Transverse colon (tissue), 4 donors: Measurements from ENCODE around the gene HSPB8. TPM values are rescaled to one million over a fixed set of nuclear protein-coding genes. Genes with fewer than 3 reads are reported as not detected.

Experiments used
- DNase-seq: peaks from one replicate; pipeline ENCODE4 v3.0.0-alpha.2; 2019
- H3K27ac ChIP-seq, 4 donors: fragments of 200-600 bp; sonication (generic); 2 replicates each; pipeline ENCODE4 v1.5.1; 2016 to 2018; ENCODE audit warnings: inconsistent platforms in 4 of 4
- H3K27me3 ChIP-seq: fragments of 200-600 bp; sonication (generic); 2 replicates; pipeline ENCODE4 v1.5.1; 2017; ENCODE audit warnings: inconsistent platforms
- H3K36me3 ChIP-seq, 4 donors: fragments of 200-600 bp; sonication (generic); 2 replicates each; pipeline ENCODE4 v1.5.1; 2017 to 2019; ENCODE audit warnings: inconsistent platforms in 4 of 4
- H3K4me1 ChIP-seq, 4 donors: fragments of 200-600 bp; sonication (generic); 2 replicates each; pipeline ENCODE4 v1.5.1; 2017 to 2020; ENCODE audit warnings: inconsistent platforms in 4 of 4
- H3K4me3 ChIP-seq, 4 donors: fragments of 200-600 bp; sonication (generic); 1 replicate in 1 of 4; 2 replicates in 3 of 4; pipeline versions ENCODE4 v1.5.1 to v1.6.1; 2017 to 2019; ENCODE audit warnings: inconsistent platforms in 4 of 4
- H3K9me3 ChIP-seq, 2 donors: fragments of 200-600 bp; sonication (generic); 2 replicates each; pipeline ENCODE4 v1.5.1; 2017 to 2019; ENCODE audit warnings: inconsistent platforms in 2 of 2
- EP300 ChIP-seq: sonication (generic); formaldehyde crosslinking; IDR thresholded peaks from one replicate; pipeline ENCODE4 v1.6.1; 2017; ENCODE audit warnings: antibody characterized with exemption, low read depth
- POLR2A ChIP-seq: fragments of 450-650 bp; IDR thresholded peaks from one replicate; pipeline ENCODE4 v1.6.1; 2016; ENCODE audit warnings: antibody characterized with exemption, mild to moderate bottlenecking, moderate library complexity
- POLR2AphosphoS5 ChIP-seq, 3 donors: sonication (generic); formaldehyde crosslinking; IDR thresholded peaks; one replicate each; pipeline ENCODE4 v1.6.1; 2016; ENCODE audit warnings: antibody characterized with exemption in 3 of 3
- WGBS, 2 donors: methylation state at CpG; one replicate each; pipeline ENCODE4 v1.1.5; 2018; ENCODE audit warnings: low coverage in 1 of 2; 5-methylcytosine and 5-hydroxymethylcytosine counted together
- in situ Hi-C, 4 donors: fragments of 200-750 bp; cut with MboI; loops; one replicate each; pipeline versions ENCODE4 v1.15.0 to v1.15.1; 2017; ENCODE audit warnings: low sequenced_read_pairs in 3 of 4, low pct_ligation_motif_present in 1 of 4, low pct_unique_long_range_greater_than_20kb in 1 of 4
- intact Hi-C: fragments of 100-400 bp; cut with DNase I; formaldehyde crosslinking; loops from one replicate; pipeline ENCODE4 v1.15.1; 2023; ENCODE audit warnings: low total_unique reads
- total RNA-seq, 4 donors: library from RNA; depleted of rRNA; stranded (reverse); fragments of >200 nt; gene quantifications; one replicate each; pipeline ENCODE4 v1.1.0, GENCODE V29; 2016
- TF ChIP-seq, protein P1 (sequence below), 5 experiments: fragments of 200-600 bp in 3 of 5; fragments of 450-650 bp in 2 of 5; sonication (generic) in 3 of 5; IDR thresholded peaks; 1 replicate in 2 of 5; 2 replicates in 3 of 5; pipeline ENCODE4 v1.5.1; 2016 to 2017; ENCODE audit warnings: antibody characterized with exemption in 5 of 5, inconsistent platforms in 3 of 5, mild to moderate bottlenecking in 2 of 5, moderate library complexity in 1 of 5

Gene HSPB8
- total RNA-seq, 4 donors from 2014 or later, result 42.7 to 59.8 (median 51.9) TPM

DNA sequence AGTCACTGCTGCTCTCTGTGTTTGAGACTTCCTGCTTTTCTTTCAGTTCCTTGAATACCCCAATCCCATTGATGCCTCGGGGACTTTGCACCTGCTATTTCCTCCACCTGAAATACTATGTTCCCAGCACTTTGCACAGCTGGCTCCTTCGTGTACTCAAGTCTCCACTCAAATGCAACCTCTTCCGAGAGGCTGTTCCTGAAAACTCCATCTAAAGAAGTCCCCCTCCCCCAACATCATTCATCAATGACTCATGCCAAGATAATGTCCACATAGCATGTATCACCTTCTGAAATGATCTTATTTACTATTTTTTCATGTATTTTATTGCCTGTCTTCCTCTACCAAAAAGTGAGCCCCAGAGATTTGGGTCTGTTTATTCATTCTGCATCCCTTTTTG is 48.6 kb downstream of the HSPB8 start:
- WGBS, 2 donors, result 51 to 60% methylated on average over 3 of the region's 3 CpGs
- intact Hi-C loops (no loop called here), in situ Hi-C loops (no loop called here)

DNA sequence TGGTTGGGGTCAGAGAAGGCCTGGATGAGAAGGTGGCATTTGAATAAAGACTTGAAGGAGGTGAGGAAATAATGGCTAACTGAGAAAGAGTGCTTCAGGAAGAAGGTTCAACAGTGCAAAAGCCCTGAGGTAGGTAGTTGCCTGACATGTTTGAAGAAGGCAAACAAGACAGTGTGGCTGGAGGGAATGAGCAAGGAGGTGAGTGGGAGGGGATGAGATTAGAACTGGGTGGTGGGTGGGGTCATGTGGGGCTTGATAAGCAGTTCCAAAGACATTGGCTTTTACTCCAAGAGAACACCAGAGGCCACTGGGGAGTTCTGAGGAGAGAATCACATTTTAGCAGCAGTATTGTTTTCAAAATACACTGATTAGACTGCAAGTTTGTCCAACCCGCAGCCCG is 50.5 kb downstream of the HSPB8 start:
- no peaks in the 10 kb centered on the region for H3K36me3 ChIP-seq
- TF ChIP-seq EP300, result no peak
- no peak for TF ChIP-seq POLR2AphosphoS5 (IDR thresholded peaks at IDR 0.05)
- TF ChIP-seq, protein P1, sequence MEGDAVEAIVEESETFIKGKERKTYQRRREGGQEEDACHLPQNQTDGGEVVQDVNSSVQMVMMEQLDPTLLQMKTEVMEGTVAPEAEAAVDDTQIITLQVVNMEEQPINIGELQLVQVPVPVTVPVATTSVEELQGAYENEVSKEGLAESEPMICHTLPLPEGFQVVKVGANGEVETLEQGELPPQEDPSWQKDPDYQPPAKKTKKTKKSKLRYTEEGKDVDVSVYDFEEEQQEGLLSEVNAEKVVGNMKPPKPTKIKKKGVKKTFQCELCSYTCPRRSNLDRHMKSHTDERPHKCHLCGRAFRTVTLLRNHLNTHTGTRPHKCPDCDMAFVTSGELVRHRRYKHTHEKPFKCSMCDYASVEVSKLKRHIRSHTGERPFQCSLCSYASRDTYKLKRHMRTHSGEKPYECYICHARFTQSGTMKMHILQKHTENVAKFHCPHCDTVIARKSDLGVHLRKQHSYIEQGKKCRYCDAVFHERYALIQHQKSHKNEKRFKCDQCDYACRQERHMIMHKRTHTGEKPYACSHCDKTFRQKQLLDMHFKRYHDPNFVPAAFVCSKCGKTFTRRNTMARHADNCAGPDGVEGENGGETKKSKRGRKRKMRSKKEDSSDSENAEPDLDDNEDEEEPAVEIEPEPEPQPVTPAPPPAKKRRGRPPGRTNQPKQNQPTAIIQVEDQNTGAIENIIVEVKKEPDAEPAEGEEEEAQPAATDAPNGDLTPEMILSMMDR (IDR thresholded peaks at IDR 0.05), result no peak
- no peak for TF ChIP-seq POLR2A
- no peaks in the 10 kb centered on the region for H3K27me3 ChIP-seq
- in situ Hi-C loops, result no loop called here
- H3K4me3 ChIP-seq, result no peak overlapping the region
- DNase-seq, result no peak
- no peaks in the 10 kb centered on the region for H3K4me1 ChIP-seq
- WGBS, 2 donors, result 91 to 100% methylated on average over 2 of the region's 2 CpGs
- H3K27ac ChIP-seq, result no peak overlapping the region
- H3K9me3 ChIP-seq, result no peaks in the 10 kb centered on the region
- intact Hi-C loops, result no loop called here

More for the DNA sequence above, 48.6 kb downstream of the HSPB8 start:
- H3K27me3 ChIP-seq, result no peaks in the 10 kb centered on the region
- no peaks in the 10 kb centered on the region for H3K4me1 ChIP-seq
- H3K9me3 ChIP-seq, result no peaks in the 10 kb centered on the region
- TF ChIP-seq, protein P1 (IDR thresholded peaks at IDR 0.05), result no peak
- TF ChIP-seq EP300 (no peak), POLR2AphosphoS5 (IDR thresholded peaks at IDR 0.05) (no peak), POLR2A (no peak)
- H3K4me3 ChIP-seq, result no peak overlapping the region
- no peaks in the 10 kb centered on the region for H3K36me3 ChIP-seq
- no peak for DNase-seq
- H3K27ac ChIP-seq, result no peak overlapping the region

DNA sequence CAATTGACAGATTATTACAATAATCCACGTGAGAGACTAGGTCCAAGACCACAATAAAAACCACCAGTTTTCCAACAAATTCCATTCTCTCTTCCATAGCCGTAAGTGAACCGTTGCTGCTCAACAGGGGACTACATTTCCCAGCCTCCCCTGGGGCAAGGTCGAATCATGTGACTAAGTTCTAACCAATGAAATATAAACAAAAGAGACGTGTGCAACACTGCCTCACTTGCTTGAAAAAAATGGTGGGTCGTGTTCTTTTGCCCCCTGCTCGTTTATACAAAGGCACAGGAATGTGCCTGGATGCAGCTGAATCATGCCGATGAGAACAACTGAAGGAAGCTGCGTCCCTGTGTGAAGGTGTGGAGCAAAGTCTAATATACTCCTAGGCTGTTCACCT is 51.1 kb downstream of the HSPB8 start:
- intact Hi-C loops, result no loop called here
- 34% methylated on average over 9 of the region's 9 CpGs; no CpG with 5 or more reads in 1 of the 2 donors for WGBS, 2 donors
- H3K36me3 ChIP-seq, result no peaks in the 10 kb centered on the region
- TF ChIP-seq POLR2AphosphoS5 (IDR thresholded peaks at IDR 0.05) (no peak), POLR2A (no peak), EP300 (no peak)
- TF ChIP-seq, protein P1 (IDR thresholded peaks at IDR 0.05), result no peak
- no peaks in the 10 kb centered on the region for H3K9me3 ChIP-seq
- H3K4me1 ChIP-seq, result no peaks in the 10 kb centered on the region
- no peaks in the 10 kb centered on the region for H3K27me3 ChIP-seq
- DNase-seq, result no peak
- no peak overlapping the region for H3K27ac ChIP-seq
- in situ Hi-C loops, result no loop called here
- H3K4me3 ChIP-seq, result no peak overlapping the region

DNA sequence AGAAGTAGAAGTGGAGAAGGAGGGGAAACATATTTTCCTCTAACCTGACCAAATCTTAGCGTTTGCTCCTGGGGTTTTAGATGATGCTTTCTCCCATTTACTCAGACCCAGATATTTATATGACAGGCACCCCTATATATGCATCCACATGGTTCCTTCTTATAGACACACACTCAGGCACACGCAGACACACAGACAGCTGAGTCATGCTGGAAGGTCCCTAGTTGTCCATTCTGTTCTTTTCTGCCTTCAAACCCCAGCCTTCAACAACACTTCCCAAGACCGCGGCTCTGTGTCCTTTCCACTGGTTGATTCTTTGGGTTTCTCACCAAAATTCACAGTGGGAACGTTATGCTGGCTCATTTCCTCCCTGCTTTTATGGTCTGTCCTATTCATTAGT is 52.1 kb downstream of the HSPB8 start:
- Histone ChIP-seq H3K27ac (no peak overlapping the region), H3K9me3 (no peaks in the 10 kb centered on the region), H3K36me3 (no peaks in the 10 kb centered on the region), H3K27me3 (no peaks in the 10 kb centered on the region), H3K4me1 (no peaks in the 10 kb centered on the region), H3K4me3 (no peak overlapping the region)
- 52 to 59% methylated on average over 5 of the region's 5 CpGs for WGBS, 2 donors
- in situ Hi-C loops (no loop called here), intact Hi-C loops (no loop called here)
- TF ChIP-seq POLR2A, result no peak
- TF ChIP-seq EP300, result no peak
- TF ChIP-seq, protein P1 (IDR thresholded peaks at IDR 0.05), result no peak
- no peak for TF ChIP-seq POLR2AphosphoS5 (IDR thresholded peaks at IDR 0.05)
- no peak for DNase-seq
